Activated CD4-positive, alpha-beta T cell treated with anti-CD3 and anti-CD28 coated beads for 36 hours (primary cell): ENCODE data around the gene TMCC3. TPM values are rescaled to one million over a fixed set of nuclear protein-coding genes. Genes with fewer than 3 reads are reported as not detected.

Experiments
- ATAC-seq: fragments of 200-7000 bp; cut with Tn5 transposase; one replicate; pipeline ENCODE4 v1.10.0; 2021; ENCODE audit warnings: mild to moderate bottlenecking, moderate library complexity
- CTCF ChIA-PET: fragments of 350-600 bp; sonication (Branson Sonifier 250); formaldehyde crosslinking; loops from one replicate; lab custom pipeline; 2021; ENCODE audit warnings: antibody characterized with exemption; lab: Charles Lee
- POLR2A ChIA-PET: fragments of 350-600 bp; sonication (Branson Sonifier 250); formaldehyde crosslinking; loops from one replicate; lab custom pipeline; 2021; ENCODE audit warnings: antibody characterized with exemption, inconsistent platforms; lab: Charles Lee
- DNase-seq: peaks from one replicate; pipeline ENCODE4 v3.0.0-alpha.2; 2020
- H3K27ac Mint-ChIP-seq: one replicate; pipeline ENCODE4 v1.8.0; 2021; ENCODE audit warnings: mixed read lengths
- H3K27me3 Mint-ChIP-seq: one replicate; pipeline ENCODE4 v1.8.0; 2021; ENCODE audit warnings: mixed read lengths
- H3K36me3 Mint-ChIP-seq: one replicate; pipeline ENCODE4 v1.8.0; 2021; ENCODE audit warnings: low read depth, mixed read lengths
- H3K4me1 Mint-ChIP-seq: one replicate; pipeline ENCODE4 v1.8.0; 2021; ENCODE audit warnings: mixed read lengths
- H3K4me3 Mint-ChIP-seq: one replicate; pipeline ENCODE4 v1.8.0; 2021; ENCODE audit warnings: mild to moderate bottlenecking, moderate library complexity, mixed read lengths
- H3K9me3 Mint-ChIP-seq: one replicate; pipeline ENCODE4 v1.8.0; 2021; ENCODE audit warnings: low read depth, mixed read lengths
- intact Hi-C, 2 experiments: fragments of 100-400 bp; cut with DNase I in 1 of 2; cut with micrococcal nuclease in 1 of 2; formaldehyde crosslinking; loops; one replicate each; pipeline versions ENCODE4 v1.14.2 to v1.15.1; 2022 to 2024; cut with DNase I, micrococcal nuclease
- total RNA-seq, 2 experiments: library from RNA; stranded (reverse); gene quantifications; one replicate each; pipeline ENCODE4 v1.2.3, GENCODE V29; 2021

The TMCC3 gene
- total RNA-seq, 2 experiments from 2014 or later, result 0.05 to 0.16 TPM

DNA sequence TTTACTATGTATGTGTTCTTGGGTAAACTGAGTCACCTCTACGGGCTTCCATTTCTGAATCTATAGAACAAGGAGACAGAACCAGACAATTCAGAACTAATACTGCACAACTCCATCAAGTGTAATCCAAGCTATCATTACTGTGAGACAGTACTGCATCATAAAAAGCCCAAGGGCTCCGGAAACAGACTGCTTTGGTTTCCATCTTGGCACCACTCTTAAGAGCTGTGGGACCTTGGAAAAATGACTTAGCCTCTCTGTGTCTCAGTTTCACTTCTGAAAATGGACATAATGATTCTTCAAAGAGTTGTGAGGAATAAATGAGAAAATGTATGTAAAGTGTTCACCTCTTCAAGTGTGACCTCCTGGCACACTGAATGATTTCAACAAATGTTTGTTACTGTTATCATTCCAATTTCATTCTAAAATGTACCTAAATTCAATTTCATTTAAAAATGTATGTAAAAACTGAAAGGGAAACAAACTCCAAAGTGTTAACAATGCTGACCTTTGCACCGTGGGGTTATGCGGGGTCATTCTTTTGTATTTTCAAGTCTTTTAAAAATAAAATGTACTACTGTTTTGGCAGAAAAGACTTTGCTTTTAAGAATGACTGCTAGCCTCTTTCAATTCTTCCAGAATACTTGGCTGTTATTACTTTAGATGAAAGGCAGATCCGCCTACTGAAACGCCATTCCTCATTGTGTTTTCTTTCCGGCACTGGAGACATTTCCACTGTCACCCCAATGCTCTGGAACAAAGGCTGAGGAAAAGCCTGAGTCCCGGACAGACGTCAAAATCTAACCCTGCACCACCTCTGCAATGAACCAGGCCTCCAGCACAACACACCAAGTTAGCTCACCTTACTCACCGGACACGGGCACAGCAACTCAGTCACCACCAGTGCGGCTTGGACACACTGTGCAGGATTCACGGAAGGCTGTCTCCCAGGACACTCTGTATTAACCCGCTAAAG lies 62.8 kb downstream of the TMCC3 start:
- Mint-ChIP-seq H3K9me3 (no peaks in the 10 kb centered on the region), H3K36me3 (no peaks in the 10 kb centered on the region), H3K27me3 (no peaks in the 10 kb centered on the region), H3K4me1 (peaks cover 2% of the 10 kb centered on the region), H3K27ac (no peak overlapping the region), H3K4me3 (no peak overlapping the region)
- no peak for ATAC-seq
- ChIA-PET CTCF (no interaction called here), POLR2A (no interaction called here)
- intact Hi-C loops, result no loop called here
- DNase-seq, result no peak

DNA sequence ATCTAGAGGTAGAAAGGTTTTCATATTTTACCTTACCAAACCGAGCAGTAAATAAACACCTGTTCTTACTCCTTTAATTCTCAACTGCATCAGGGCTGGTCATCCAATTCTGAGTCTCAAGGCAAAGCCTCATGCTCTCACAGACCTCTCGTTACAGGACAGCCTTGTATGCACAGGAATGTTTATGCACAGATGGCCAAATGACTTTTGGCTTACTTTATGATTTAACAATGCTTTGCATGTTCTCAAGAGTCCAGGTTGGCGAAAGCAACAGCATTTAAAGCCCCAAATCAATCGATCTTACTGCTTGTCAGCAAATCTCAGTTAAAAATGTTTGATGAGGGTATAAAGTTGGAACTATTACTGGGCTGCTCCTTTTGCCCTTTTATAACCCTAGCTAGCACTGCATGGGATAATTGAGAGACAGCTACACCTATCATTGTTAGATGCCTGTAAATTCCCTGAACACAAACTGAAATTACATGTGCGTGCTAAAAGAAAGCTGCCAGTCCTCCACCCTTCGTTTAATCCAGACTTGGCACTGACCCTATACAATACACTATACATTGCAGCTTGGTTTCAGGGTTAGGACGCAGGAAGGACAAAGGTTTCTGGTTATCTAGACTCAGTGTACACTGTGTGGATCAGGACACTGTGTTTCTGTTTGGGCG lies 63.6 kb downstream of the TMCC3 start:
- no peaks in the 10 kb centered on the region for H3K36me3 Mint-ChIP-seq
- no peak overlapping the region for H3K27ac Mint-ChIP-seq
- peaks cover 2% of the 10 kb centered on the region for H3K4me1 Mint-ChIP-seq
- ChIA-PET CTCF (no interaction called here), POLR2A (no interaction called here)
- no peak for ATAC-seq
- no peak for DNase-seq
- no peaks in the 10 kb centered on the region for H3K9me3 Mint-ChIP-seq
- H3K4me3 Mint-ChIP-seq, result no peak overlapping the region
- intact Hi-C loops, result no loop called here
- no peaks in the 10 kb centered on the region for H3K27me3 Mint-ChIP-seq

GRCh38 chr12:94585626-94586025 lies 64.7 kb downstream of the TMCC3 start:
- intact Hi-C loops, result no loop called here

DNA sequence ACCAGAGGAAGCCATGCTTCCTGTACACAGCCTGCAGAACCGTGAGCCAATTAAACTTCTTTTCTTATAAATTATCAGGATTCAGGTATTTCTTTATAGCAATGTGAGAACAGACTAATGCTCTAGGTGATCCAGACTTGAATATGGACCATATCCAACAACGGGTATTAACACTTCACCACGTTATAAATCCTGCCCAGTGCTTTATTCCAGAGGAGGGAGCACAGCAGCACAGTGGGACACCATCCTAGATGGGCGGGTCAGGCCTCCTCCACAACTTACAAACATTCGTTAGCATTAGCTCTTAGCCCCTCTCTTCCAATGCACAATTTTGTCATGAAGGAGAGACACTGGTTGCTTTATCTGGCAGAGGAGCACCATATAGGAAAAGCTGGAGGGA lies 66.0 kb downstream of the TMCC3 start:
- DNase-seq (no peak), ATAC-seq (no peak)
- no peaks in the 10 kb centered on the region for H3K27me3 Mint-ChIP-seq
- H3K4me1 Mint-ChIP-seq, result peaks cover 2% of the 10 kb centered on the region
- CTCF ChIA-PET, result interaction anchor here (0.7 kb wide), 1 partner anchor 464 kb away, joined by 3 read pairs; no protein-coding TSS in a partner anchor
- H3K36me3 Mint-ChIP-seq, result no peaks in the 10 kb centered on the region
- intact Hi-C loops, result no loop called here
- POLR2A ChIA-PET, result no interaction called here
- no peak overlapping the region for H3K4me3 Mint-ChIP-seq
- H3K9me3 Mint-ChIP-seq, result no peaks in the 10 kb centered on the region
- H3K27ac Mint-ChIP-seq, result no peak overlapping the region

More at GRCh38 chr12:94585626-94586025, 64.7 kb downstream of the TMCC3 start:
- DNase-seq (no peak), ATAC-seq (no peak)
- Mint-ChIP-seq H3K27ac (no peak overlapping the region), H3K4me1 (peaks cover 2% of the 10 kb centered on the region), H3K27me3 (no peaks in the 10 kb centered on the region), H3K4me3 (no peak overlapping the region), H3K9me3 (no peaks in the 10 kb centered on the region), H3K36me3 (no peaks in the 10 kb centered on the region)
- ChIA-PET CTCF (no interaction called here), POLR2A (no interaction called here)

DNA sequence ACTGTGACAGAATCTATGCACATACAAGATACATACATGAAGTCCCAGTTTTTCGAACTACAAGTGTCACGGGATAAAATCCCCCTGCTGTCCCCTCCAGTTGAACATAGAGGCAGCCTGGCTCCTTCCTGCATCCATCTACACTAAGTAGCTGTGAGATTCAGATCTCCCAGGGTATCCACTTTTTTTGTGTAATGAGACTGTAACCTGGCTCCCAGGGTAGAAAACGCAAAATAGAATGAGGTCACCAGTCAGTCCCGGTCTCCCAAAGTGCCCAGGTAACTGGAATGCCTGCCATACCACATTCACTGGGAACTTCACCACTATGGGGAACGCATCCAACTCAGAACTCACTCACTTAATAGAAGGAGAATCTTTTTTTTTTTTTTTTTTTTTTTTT lies 67.8 kb downstream of the TMCC3 start:
- intact Hi-C loops, result no loop called here
- Mint-ChIP-seq H3K4me3 (no peak overlapping the region), H3K27ac (no peak overlapping the region), H3K36me3 (no peaks in the 10 kb centered on the region), H3K27me3 (no peaks in the 10 kb centered on the region), H3K4me1 (peaks cover 2% of the 10 kb centered on the region), H3K9me3 (no peaks in the 10 kb centered on the region)
- no peak for DNase-seq
- POLR2A ChIA-PET, result no interaction called here
- CTCF ChIA-PET, result no interaction called here
- no peak for ATAC-seq

GRCh38 chr12:94575645-94576403 lies 74.5 kb downstream of the TMCC3 start:
- ATAC-seq, result no peak
- no peak overlapping the region for H3K27ac Mint-ChIP-seq
- no peak overlapping the region for H3K4me3 Mint-ChIP-seq
- no peaks in the 10 kb centered on the region for H3K4me1 Mint-ChIP-seq
- peaks cover 4% of the 10 kb centered on the region for H3K27me3 Mint-ChIP-seq
- H3K36me3 Mint-ChIP-seq, result no peaks in the 10 kb centered on the region
- no peak for DNase-seq
- POLR2A ChIA-PET, result no interaction called here
- intact Hi-C loops, result no loop called here
- CTCF ChIA-PET, result no interaction called here
- no peaks in the 10 kb centered on the region for H3K9me3 Mint-ChIP-seq

DNA sequence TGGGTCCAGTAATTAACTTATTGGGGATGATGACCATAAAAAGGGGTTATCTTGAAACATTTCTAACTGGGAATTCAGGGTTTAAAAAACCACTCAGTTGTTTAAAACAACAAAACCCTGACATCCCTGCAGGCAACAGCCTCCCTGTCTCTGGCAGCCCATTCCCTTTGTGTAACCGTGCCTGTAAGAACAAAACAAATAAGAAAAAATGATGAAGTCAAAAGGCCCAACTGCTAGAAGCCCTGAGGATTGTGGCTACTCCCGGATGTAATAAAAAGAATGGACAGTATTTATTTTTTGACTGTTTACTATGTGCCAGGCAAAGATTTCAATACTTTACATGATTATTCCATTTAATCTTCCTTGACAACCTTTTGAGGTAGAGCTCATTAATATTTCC lies 75.3 kb downstream of the TMCC3 start:
- Mint-ChIP-seq H3K36me3 (no peaks in the 10 kb centered on the region), H3K4me3 (no peak overlapping the region), H3K27ac (no peak overlapping the region), H3K9me3 (no peaks in the 10 kb centered on the region), H3K27me3 (peaks cover 6% of the 10 kb centered on the region), H3K4me1 (no peaks in the 10 kb centered on the region)
- ChIA-PET CTCF (no interaction called here), POLR2A (no interaction called here)
- DNase-seq (no peak), ATAC-seq (no peak)
- intact Hi-C loops, result no loop called here

DNA sequence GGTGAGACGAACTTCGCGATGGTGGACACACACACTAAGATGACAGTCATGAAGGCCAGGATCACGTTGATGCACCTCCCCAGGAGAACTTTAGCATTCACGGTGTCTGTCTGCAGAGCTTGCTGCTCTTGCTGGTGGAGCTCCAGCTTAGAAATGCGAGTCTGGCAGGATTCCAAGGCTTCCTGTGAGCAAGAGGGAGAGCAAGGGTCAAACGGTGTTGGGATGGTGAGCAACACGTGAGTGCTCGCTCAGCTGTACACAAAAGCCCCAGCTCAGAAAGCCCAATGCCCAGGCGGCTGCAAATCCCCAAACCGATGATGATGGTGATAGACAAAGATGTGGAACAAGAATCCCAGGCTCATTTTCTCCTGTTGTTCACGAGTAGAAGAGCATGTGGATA lies 78.8 kb downstream of the TMCC3 start:
- peaks cover 13% of the 10 kb centered on the region for H3K27me3 Mint-ChIP-seq
- peaks cover 7% of the 10 kb centered on the region for H3K4me1 Mint-ChIP-seq
- no peak overlapping the region for H3K4me3 Mint-ChIP-seq
- ChIA-PET POLR2A (no interaction called here), CTCF (no interaction called here)
- no peak overlapping the region for H3K27ac Mint-ChIP-seq
- intact Hi-C loops, result no loop called here
- no peaks in the 10 kb centered on the region for H3K9me3 Mint-ChIP-seq
- no peak for DNase-seq
- no peak for ATAC-seq
- H3K36me3 Mint-ChIP-seq, result no peaks in the 10 kb centered on the region

GRCh38 chr12:94570161-94570560 lies 80.2 kb downstream of the TMCC3 start:
- no peak overlapping the region for H3K27ac Mint-ChIP-seq
- H3K4me3 Mint-ChIP-seq, result no peak overlapping the region
- intact Hi-C loops, result no loop called here
- H3K9me3 Mint-ChIP-seq, result no peaks in the 10 kb centered on the region
- peaks cover 8% of the 10 kb centered on the region for H3K4me1 Mint-ChIP-seq
- DNase-seq (no peak), ATAC-seq (no peak)
- POLR2A ChIA-PET, result no interaction called here
- CTCF ChIA-PET, result no interaction called here
- H3K27me3 Mint-ChIP-seq, result peaks cover 16% of the 10 kb centered on the region
- no peaks in the 10 kb centered on the region for H3K36me3 Mint-ChIP-seq

DNA sequence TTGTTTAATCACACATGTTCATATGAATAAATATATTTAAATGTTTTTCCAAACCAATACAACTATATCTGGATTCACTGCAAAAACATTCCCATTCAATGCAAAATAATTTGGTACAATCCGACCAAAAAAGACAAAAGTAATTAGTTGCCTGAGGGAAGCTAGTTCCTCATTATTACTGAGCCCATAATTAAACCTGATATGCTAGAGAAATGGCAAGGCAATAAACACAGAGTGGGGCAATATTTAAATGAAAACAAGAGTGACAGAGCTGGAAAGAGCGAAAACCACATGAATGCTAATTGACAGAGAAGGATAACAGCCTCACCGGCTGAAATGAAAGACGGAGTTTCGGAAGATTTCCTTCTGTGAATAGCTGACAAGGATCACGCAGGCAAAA lies 82.6 kb downstream of the TMCC3 start:
- peaks cover 18% of the 10 kb centered on the region for H3K27me3 Mint-ChIP-seq
- CTCF ChIA-PET, result no interaction called here
- peaks cover 8% of the 10 kb centered on the region for H3K4me1 Mint-ChIP-seq
- DNase-seq (no peak), ATAC-seq (no peak)
- no peak overlapping the region for H3K27ac Mint-ChIP-seq
- no peaks in the 10 kb centered on the region for H3K36me3 Mint-ChIP-seq
- H3K9me3 Mint-ChIP-seq, result no peaks in the 10 kb centered on the region
- POLR2A ChIA-PET, result no interaction called here
- no peak overlapping the region for H3K4me3 Mint-ChIP-seq
- intact Hi-C loops, result no loop called here

DNA sequence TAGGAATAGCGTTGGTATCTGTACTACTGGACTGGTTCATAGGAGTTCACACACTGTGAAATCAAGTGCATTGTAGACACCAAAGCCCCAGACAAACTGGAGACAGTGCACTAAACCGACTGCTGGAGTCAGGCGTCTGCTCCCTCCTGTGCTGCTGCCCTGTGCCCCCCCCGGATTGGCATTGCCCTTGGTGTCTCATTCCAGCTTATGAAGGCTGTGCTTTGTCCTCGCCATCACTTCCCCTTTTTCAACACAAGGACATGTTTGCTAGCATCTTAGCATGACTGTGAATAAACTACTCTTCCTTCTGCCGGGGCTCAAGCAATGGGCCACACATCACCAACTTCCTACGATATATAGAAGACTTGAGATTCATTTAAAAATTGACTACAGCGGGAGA lies 84.0 kb downstream of the TMCC3 start:
- H3K27me3 Mint-ChIP-seq, result peaks cover 16% of the 10 kb centered on the region
- CTCF ChIA-PET, result no interaction called here
- no peak overlapping the region for H3K4me3 Mint-ChIP-seq
- no peaks in the 10 kb centered on the region for H3K36me3 Mint-ChIP-seq
- DNase-seq (no peak), ATAC-seq (no peak)
- POLR2A ChIA-PET, result no interaction called here
- peaks cover 12% of the 10 kb centered on the region for H3K4me1 Mint-ChIP-seq
- intact Hi-C loops, result no loop called here
- H3K9me3 Mint-ChIP-seq, result no peaks in the 10 kb centered on the region
- H3K27ac Mint-ChIP-seq, result no peak overlapping the region
